Measurements from ENCODE around the gene RPS6KA4. TPM values are rescaled to one million over a fixed set of nuclear protein-coding genes. Genes with fewer than 3 reads are reported as not detected.
"Not testable (repeated sequence)": the region's sequence is repeated elsewhere in the genome, so short reads cannot be mapped to it uniquely, and the experiment has no call there.

The RPS6KA4 gene
- total RNA-seq, 1 donor from 2014 or later, result 31.3 TPM

DNA sequence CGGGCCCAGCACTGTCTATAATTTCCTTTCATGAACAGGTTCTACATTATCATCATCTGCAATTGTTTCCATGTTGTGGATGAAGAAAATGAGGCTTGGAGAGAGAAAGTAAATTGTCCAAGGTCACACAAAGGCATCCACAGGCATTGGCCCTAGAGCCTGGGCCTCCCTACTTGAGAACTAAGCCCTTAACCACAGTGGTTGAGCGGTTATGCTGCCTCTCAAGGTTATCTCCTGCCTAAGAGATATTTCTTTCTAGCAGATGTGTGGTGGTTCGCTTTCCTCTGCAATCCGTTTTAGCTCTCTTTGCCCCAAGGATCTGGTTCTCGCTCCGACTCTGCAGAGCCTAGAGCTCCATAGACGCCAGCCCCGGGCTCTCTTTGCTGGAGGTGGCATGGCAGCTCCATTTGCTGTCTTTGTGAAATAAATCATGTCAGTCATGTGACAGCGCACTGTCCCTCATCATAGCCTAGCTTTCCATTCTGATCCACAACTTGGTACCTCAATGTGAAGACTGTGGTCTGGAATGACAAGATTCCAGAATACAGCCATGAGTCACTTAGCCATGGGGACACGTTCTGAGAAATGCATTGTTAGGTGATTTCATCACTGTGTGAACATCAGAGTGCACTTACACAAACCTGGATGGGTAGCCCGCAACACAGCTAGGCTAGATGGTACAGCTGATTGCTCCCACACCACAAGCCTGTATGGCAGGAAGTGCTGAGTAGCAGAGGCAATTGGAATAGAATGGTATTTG lies 27.2 kb downstream of the RPS6KA4 start:
- DNase-seq (ENCODE audit: low spot score), result no peak

DNA sequence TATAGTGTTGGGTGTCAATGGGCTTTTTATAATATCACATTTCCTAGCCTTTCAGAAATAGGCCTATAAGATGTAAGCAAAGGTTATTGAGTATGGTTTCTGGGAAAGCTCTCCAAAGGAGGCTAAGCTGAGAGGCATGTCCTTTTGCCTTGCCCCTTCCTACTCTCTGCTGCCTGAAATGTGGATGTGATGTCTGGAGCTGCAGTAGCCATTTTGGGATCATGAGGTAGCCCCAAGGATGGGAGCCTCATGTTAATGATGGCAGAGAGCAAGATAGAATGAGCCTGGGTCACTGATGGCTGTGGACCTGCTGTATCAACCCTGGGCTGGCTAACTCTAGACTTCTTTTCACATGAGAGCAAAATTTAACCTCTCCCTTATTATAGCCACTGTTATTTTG lies 29.0 kb downstream of the RPS6KA4 start:
- DNase-seq (ENCODE audit: low spot score), result no peak

- DNase-seq (ENCODE audit: low spot score), result no peak
Observed at GRCh38 chr11:64388894-64389293, 29.9 kb downstream of the RPS6KA4 start.

DNA sequence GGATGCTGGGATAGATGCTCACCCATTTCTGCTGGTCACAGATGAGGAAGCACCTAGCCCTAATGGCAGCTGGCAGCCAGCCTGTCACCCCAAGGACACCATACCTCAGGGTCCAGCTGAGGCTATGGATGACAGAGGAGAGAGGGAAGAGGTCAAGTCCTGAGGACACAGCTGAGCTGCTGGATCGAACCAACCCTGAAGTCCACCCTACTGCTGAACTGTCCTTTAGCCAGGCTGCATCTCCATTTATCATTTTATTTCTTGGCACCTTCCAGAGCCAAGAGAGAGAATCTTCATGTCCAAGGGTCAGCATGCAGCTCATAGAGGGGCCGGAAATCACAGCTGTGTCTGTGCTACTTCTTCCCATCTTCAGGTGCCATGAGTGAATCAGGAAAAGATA lies 30.9 kb downstream of the RPS6KA4 start:
- DNase-seq (ENCODE audit: low spot score), result no peak

GRCh38 chr11:64390558-64390957 lies 31.6 kb downstream of the RPS6KA4 start:
- DNase-seq (ENCODE audit: low spot score), result no peak

DNA sequence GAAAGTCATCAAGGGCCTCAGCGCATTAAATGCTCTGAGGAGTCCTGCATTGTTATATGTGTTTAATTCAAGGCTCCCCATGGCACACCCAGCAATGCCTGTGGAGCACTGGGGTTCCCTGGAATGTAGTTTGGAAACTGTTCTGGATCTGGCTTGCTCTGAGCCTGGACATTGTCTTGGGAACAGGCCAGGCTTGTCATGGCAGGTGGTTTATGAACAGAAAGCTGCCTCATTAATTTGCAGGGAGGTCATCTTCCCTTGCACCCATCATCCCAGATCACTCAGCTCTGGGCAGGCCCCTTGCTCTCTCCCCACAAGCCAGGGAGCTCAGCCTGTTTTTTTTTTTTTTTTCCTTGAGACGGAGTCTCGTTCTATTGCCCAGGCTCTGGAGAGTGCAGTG lies 32.9 kb downstream of the RPS6KA4 start:
- no peak for DNase-seq (ENCODE audit: low spot score)

DNA sequence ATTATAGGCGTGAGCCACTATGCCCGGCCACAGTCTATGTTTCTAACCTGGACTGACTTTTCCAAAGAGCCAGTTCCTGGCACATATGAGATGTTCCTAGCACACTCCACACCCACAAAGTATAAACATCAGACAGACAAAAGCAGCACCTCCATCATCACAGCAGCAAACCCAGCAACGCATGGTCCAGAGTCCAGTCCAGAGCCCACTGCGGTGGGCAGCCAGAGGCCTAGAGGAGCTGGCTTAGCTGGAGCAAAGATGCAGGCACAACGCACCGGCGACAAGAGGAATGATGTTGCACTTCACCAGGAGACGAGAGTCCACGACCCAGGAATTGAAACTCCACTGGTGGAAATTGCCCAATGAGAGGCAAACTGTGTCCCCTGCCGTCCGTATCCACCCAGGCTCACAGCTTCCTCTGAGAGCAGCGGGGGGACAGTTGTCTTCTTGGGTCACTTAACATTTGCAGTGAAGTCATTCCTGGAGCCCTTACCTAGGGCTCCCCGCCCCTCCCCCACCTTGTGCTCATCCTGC lies 36.6 kb downstream of the RPS6KA4 start:
- DNase-seq (ENCODE audit: low spot score), result no peak

- no peak for DNase-seq (ENCODE audit: low spot score)
Observed at GRCh38 chr11:64396079-64396591, 37.2 kb downstream of the RPS6KA4 start.

GRCh38 chr11:64400102-64400501 lies 41.1 kb downstream of the RPS6KA4 start:
- no peak for DNase-seq (ENCODE audit: low spot score)

DNA sequence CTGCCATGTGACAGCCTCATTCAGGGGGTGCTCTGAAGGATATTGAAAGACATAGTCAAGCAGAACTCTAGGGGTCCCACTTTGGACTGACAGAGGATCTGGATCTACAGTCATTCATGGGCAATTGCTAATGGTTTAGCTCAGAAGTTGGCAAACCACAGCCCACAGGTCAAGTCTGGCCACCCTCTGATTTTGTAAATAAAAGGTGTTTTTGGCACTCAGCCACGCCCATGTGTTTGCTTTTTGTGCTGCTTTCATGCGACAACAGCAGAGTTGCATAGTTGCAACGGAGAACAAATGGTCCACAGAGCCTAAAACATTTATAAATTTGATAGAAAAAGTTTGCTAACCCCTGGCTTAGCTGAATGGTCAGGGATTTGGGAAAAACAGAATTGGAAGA lies 41.7 kb downstream of the RPS6KA4 start:
- DNase-seq (ENCODE audit: low spot score), result no peak

DNA sequence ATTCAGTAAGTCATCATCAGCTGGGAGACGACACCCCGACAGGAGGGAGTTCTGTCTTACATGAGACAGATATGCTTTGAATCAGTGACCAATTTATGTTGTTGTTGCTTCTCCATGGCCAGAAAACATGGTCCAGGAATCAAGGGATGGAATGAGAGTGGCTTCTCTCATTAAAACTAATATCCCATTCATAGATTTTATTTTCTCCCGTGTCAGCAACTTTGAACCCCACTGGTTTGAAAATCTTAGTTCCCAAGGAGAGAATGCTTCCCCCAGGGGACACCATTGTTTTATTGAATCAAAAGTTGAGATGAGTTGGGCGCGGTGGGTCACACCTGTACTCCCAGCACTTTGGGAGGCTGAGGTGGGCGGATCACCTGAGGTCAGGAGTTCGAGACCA lies 42.8 kb downstream of the RPS6KA4 start:
- DNase-seq (ENCODE audit: low spot score), result no peak

GRCh38 chr11:64403106-64403505 lies 44.1 kb downstream of the RPS6KA4 start:
- no peak for DNase-seq (ENCODE audit: low spot score)

DNA sequence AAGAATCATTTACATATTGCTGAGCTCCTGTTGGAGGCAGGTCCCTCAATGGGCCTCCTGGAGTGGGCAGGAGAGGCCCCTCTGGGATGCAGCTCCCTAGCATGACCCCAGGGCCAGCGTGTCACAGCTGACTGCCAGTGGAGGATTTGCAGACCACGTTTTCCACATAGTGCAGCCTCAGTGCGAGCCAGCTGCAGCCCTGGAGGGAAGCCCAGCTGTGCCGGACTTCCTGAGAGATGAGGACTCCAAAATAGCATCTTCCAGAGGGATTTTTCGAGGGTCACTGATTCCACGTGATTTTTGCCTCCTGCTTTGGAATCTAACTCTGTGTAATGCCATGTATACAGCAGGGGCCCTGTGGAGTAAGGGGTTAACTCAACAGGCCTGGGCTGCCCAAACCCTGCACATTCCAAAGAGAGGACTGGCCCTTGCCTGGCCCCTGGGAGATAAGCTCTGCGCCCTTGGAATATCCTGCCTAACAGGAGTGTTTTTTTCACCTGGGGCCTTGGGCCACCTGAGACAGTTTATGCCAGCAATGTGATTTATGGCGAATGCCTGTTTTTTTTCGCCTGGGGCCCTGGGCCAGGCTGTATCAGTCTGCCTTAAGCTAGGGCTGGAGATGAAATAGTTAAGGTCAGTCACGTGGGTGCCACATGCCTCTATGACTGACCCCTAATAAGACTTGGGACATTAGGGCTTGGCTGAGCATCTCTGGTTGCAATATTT lies 47.4 kb downstream of the RPS6KA4 start:
- DNase-seq (ENCODE audit: low spot score), result peak; percentile 48

DNA sequence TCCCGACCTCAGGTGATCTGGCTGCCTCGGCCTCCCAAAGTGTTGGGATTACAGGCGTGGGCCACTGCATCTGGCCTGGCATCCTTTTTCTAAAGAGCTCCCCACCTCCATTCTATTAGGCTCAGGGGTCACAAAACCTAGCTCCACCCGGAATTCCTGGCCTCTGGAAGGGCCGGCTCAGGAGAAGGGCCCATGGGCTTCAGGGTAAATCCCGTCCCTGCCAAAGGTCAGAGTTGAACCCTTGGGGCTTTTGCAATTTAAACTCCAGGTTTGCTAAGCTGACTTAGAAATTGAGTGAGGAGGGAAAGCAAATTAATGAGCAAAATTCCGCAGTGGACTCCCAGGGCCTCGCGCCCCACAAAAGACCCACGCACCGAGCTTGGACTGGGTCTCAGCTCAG lies 48.3 kb downstream of the RPS6KA4 start:
- DNase-seq (ENCODE audit: low spot score), result no peak

GRCh38 chr11:64407630-64408029 lies 48.7 kb downstream of the RPS6KA4 start:
- no peak for DNase-seq (ENCODE audit: low spot score)

DNA sequence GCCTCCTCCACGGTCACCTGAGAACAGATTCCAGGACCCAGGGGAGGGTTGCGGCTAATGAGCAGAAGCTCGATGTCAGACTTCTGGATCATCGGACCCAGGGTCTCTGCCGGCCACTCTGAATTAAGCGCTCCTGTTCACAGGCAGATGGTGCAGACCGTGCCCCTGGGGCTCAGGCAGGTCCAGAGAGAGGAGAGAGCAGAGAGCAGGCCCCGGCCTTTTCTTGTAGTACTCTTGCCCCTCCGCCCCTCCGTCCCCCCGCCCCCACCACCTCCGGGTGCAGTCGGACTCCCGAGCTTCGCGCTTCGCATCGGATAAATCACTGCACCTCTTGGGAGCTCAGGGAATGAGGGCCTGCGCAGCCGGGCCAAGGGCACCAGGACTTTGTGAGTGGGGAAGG lies 50.3 kb downstream of the RPS6KA4 start:
- DNase-seq (ENCODE audit: low spot score), result no peak

- no peak for DNase-seq (ENCODE audit: low spot score)
Observed at GRCh38 chr11:64409707-64410403, 50.9 kb downstream of the RPS6KA4 start.

- no peak for DNase-seq (ENCODE audit: low spot score)
Observed at GRCh38 chr11:64410404-64410734, 51.4 kb downstream of the RPS6KA4 start.

GRCh38 chr11:64413417-64413816 lies 54.5 kb downstream of the RPS6KA4 start:
- DNase-seq (ENCODE audit: low spot score), result no peak

GRCh38 chr11:64415286-64415685 lies 56.3 kb downstream of the RPS6KA4 start:
- DNase-seq (ENCODE audit: low spot score), result no peak

GRCh38 chr11:64415996-64416728 lies 57.2 kb downstream of the RPS6KA4 start:
- no peak for DNase-seq (ENCODE audit: low spot score)

DNA sequence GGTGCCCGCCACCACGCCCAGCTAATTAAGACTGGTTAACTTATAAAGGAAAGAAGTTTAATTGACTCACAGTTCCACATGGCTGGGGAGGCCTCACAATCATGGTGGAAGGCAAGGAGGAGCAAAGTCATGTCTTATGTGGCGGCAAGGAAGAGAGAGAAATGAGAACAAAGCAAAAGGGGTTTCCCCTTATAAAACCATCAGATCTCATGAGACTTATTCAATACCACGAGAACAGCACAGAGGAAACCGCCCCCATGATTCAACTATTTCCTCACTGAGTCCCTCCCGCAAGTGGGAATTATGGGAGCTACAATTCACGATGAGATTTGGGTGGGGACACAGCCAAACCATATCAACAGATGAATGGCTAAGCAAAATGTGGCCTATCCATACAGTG lies 59.3 kb downstream of the RPS6KA4 start:
- DNase-seq (ENCODE audit: low spot score), result not testable (repeated sequence)

Data from ureter (tissue), 1 donor.